ENCODE data around the gene FUT3.
"Not testable (repeated sequence)": the region's sequence is repeated elsewhere in the genome, so short reads cannot be mapped to it uniquely, and the experiment has no call there.

Gene FUT3

GRCh38 chr19:5847846-5848245 lies 3.4 kb downstream of the FUT3 start:
- DNase-seq (ENCODE audit: low spot score): not testable (repeated sequence)

GRCh38 chr19:5844456-5845433 lies 6.5 kb downstream of the FUT3 start:
- no peak for DNase-seq (ENCODE audit: low spot score)

DNA sequence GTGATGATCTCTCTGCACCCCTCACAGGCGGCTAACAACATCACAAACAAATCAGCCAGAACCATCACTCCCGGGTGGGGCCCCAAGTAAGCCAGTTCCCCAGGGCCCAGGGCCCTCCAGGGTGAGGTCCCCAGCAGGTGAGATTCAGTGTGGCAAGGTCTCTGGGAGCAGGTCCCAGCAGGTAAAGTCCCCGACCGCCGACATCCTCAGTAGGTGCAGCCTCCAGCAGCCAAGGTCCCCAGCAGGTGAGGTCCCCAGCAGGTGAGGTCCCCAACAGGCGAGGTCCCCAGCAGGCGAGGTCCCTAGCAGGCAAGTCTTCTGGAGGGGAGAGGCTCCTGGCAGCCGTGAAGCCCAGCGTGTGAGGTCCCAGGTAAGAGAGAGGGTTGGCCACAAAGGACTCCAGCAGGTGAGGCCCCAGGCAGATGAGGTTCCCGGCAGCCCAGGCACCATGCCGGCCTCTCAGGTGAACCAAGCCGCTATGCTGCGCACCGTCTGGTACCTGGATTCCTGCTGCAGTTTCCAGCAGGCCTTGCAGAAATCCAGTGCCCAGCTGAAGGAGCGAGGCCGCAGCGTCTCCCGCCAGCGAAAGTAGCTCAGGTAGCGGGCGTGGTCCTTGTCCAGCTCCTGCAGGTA lies 7.8 kb downstream of the FUT3 start:
- DNase-seq (ENCODE audit: low spot score): no peak

GRCh38 chr19:5841735-5842111 lies 9.5 kb downstream of the FUT3 start:
- not testable (repeated sequence) for DNase-seq (ENCODE audit: low spot score)

- no peak for DNase-seq (ENCODE audit: low spot score)
These were observed 11.9 kb downstream of the FUT3 start, which contains the start of gene FUT6 for GRCh38 chr19:5839065-5840017. Gene FUT6 (minus strand): TSS chr19:5839702. CDS start chr19:5832567, 7,135 bp downstream.

GRCh38 chr19:5838353-5839064 lies 12.7 kb downstream of the FUT3 start:
- DNase-seq (ENCODE audit: low spot score): no peak

GRCh38 chr19:5837761-5838352 lies 13.4 kb downstream of the FUT3 start:
- no peak for DNase-seq (ENCODE audit: low spot score)

DNA sequence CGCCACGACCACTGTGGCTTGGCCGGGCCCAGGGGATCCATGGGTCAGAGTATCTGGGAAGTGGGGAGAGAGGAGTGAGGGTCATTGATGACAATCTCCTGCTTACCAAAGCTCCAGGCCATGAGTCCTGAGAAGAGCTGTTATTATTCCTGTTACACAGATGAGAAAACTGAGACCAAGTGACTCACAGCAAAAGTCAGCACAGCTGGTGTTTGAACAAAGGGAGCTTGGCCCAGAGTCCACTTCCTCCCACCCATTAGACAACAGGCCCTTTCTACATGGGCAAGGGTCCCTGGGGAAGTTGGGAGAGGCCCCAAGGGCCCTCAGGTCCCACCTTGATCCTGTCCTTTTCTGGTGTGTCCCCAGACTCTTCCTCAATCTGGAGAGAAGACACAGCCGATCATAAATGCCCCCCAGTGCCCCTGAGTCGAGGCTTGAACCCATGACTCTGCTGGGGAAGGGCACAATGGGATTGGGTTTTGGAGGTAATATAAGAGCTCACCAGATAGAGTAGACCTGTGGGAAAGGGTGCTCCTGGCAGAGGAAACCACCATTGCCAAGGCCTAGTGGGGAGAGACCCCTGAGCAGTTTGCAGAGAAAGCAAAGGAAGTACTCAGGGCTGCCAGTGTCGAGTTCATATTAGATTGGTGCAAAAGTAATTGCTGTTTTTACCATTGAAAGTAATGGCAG lies 18.6 kb downstream of the FUT3 start:
- no peak for DNase-seq (ENCODE audit: low spot score)

GRCh38 chr19:5832061-5832460 lies 19.2 kb downstream of the FUT3 start:
- DNase-seq (ENCODE audit: low spot score): no peak

DNA sequence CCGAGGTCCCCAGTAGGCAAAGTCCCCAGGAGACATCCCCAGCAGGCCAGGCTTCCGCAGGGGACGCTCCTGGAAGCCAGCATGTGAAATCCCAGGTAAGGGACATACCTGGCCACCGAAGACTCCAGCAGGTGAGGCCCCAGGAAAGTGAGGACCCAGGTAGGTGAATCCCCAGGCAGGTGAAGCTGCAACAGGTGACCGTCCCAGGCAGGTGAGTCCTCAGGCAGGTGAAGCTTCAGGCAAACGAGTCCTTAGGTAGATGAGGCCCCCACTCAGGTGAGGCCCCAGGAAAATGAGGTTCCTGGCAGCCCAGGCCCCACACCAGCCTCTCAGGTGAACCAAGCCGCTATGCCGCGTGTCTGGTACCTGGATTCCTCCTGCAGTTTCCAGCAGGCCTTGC lies 20.1 kb downstream of the FUT3 start:
- DNase-seq (ENCODE audit: low spot score): no peak

- DNase-seq (ENCODE audit: low spot score): no peak
These were observed 21.5 kb downstream of the FUT3 start for GRCh38 chr19:5829567-5830310.

- no peak for DNase-seq (ENCODE audit: low spot score)
These were observed 22.3 kb downstream of the FUT3 start for GRCh38 chr19:5828661-5829566.

- DNase-seq (ENCODE audit: low spot score): peak; percentile 87
These were observed 23.2 kb downstream of the FUT3 start for GRCh38 chr19:5827891-5828660.

DNA sequence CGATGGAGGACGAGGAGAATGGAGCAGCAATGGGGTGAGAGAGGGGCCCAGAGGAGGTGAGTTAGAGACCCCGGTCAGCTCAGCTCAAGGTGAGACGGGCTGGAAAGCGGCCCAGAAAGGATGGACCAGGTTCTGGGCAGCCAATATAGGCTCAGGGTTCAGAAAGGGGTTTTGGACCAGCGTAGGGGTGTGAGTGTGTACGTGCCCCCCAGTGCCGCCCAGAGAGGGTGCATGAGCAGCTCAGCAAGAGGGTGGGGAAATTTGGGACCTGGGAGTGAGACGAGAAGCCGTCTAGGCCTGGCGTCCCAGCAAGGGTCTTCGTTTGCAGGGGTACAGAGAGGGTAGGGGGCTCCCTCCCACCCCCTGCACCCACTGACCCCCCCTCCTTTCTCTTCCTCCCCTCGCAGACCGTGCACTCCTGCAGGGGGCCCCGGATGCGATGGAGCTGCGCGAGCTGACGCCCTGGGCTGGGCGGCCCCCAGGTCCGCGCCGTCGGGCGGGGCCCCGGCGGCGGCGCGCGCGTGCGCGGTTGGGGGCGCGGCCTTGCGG lies 23.8 kb downstream of the FUT3 start:
- DNase-seq (ENCODE audit: low spot score): no peak

- peak; percentile 92 for DNase-seq (ENCODE audit: low spot score)
These were observed 24.5 kb downstream of the FUT3 start for GRCh38 chr19:5826531-5827341.

GRCh38 chr19:5825178-5825577 lies 26.1 kb downstream of the FUT3 start:
- no peak for DNase-seq (ENCODE audit: low spot score)

DNA sequence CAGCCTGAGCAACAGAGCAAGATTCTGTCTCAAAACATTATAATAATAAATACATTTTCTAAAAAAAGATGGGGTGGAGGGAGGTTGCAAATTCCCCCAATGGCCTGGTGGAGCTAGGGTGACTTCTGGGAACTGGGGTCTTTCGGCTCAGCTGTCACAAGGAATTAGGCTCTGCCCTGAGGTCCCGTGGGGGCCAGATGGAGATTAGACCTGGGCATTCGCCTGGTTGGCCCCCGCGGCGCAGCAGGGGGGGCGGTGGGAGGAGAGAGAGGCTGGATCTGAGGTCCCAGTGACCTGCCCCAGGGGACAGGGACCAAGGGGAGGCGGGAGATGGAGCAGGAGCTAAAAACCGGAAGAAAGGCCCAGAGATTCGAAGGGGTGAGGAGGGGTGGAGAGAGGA lies 26.5 kb downstream of the FUT3 start:
- no peak for DNase-seq (ENCODE audit: low spot score)
